GM19397 (cell line): ENCODE data around the gene SH2D4B.
A peak's percentile ranks its signal among the peaks of the same experiment; 100 is the strongest.

Experiments used
- ATAC-seq: cut with Tn5 transposase; IDR thresholded peaks from one replicate; pipeline ENCODE4 v1.9.1; 2021; ENCODE audit warnings: mild to moderate bottlenecking, moderate library complexity; ENCODE audit not compliant: unreplicated experiment

Gene SH2D4B

DNA sequence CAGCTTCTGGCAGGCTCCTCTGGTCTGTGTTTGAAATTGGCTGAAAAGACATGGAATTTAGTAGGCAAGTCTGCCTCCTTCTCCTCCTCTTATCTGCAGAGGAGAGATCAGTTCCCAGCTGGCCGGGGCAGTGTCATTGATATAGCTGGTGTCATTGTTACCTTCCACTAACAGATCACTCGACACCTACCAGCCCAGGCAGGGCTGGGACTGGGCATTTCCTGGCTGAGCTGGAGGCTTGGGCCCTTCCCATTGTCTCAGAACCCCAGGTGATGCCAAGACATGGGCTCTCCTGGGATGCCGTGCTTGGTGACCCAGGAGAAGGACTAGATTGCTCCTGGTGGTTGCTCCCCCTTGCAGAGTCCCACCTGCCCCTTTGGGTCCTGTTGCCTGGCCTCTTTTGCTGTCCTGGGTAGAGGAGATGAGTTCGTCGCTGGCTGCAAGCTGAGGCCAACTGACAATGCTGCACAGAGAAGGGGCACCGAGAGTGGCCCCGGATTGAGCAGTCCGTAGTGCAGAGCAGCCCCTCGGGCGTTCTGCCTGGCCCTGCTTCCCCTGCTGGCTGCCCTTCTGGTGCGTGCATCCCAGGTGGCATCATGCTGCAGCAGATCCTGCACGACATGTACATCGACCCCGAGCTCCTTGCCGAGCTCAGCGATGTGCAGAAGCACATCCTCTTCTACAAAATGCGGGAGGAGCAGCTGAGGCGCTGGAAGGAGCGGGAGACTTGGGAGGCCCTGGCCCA is at the start of gene SH2D4B:
Gene SH2D4B, plus strand, starts transcription at position 167 of the 745 bp plus-strand sequence. Its CDS starts 430 bp downstream, at position 597.
- ATAC-seq: no peak

DNA sequence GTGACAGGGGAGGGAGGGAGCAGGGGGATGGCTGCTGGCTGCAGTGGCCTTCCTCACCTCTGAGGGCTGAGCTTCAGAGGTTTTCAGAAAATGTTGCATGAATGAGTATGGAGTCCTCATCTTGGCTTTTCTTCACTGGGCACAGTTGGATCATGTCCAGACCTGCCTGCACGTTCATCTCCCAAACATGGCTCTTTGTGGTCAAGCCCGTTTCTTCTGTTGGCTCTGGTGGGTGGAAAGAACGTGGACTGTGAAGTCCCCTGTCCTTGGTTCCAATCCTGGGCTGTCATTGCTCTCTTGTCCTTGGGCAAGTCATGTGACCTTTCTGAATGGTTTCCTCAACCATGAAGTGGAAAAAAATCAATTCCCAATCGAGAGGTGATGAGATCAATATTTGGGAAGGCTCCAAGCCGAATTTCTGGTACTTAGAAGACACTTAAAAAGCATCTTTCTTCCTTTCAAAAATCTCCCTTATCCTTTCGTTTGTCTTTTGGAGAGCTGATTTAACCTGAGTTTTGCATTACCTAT is 49.1 kb upstream of the SH2D4B start:
- ATAC-seq: no peak

DNA sequence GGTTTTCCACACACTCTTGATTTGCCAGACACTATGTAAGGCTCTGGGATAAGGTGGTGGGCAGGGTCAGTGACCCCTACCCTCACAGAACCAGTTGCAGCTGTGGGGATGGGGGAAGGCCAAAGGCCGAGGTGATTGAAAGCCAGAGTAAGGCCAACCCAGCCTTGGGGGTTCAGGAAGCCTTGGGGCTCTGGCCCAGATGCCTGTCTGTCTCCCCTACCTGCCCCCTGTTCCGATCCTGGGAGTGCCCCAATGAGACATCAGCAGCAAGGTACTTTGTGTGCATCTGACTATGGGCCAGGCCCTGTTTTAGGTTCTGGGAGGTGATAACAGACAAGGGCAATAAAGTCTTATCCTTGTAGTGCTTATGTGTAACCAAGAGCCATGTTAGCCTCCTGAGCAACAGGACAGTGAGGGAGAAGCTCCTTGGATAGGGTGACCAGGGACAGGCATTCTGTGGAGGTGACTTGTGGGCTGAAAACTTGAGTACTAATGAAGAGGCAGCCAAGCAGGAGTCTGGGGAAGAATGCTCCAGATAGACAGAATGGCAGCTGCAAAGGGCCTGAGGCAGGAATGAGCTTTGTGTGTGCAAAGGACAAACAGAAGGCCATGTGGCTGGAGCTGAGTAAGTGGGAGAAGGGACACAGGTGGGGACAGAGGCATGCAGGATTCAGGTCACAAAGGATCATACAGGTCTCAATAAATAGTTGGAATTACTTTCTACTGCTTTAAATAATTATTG is 48.2 kb upstream of the SH2D4B start:
- ATAC-seq: no peak

DNA sequence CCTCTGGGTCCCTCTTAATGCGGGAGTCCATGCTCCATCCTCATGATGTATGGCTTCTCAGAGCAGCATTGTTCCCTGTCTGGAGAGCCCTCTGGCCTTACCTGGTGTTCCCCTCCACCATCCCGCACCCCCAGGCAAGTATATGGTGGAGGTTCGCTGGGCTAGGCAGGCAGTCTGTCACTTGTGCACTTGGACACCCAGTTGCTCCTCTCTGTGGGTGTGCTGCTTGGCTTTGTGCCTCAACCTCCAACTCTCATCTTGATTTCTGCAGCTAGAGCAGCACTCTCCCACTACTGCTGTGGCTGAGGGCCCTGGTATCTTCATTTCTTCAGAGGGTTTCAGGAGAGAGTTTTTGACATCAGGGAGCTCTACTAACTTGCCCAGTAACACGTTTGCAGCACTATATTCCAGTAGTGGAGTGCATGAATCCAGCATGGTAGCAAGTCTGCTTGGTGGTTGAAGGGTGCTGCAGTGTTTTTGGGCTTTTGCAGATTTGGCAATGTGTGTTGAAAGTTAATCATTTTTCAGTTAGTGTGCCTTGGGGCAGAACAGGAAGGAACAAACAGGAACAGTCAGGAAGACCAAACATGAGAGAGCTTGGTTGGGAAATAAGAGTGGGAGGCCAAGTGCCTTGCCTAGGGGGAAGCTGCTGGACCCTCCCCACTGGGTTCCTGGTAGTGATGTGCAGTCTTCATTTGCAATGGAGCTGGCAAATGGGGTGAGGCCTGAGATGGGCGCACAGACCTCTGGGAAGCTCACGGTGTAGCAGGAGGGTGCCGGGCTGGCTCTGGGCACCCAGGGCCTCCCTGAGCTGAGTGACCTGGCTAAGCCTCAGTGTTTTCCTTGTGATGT is 46.2 kb upstream of the SH2D4B start:
- no peak for ATAC-seq

DNA sequence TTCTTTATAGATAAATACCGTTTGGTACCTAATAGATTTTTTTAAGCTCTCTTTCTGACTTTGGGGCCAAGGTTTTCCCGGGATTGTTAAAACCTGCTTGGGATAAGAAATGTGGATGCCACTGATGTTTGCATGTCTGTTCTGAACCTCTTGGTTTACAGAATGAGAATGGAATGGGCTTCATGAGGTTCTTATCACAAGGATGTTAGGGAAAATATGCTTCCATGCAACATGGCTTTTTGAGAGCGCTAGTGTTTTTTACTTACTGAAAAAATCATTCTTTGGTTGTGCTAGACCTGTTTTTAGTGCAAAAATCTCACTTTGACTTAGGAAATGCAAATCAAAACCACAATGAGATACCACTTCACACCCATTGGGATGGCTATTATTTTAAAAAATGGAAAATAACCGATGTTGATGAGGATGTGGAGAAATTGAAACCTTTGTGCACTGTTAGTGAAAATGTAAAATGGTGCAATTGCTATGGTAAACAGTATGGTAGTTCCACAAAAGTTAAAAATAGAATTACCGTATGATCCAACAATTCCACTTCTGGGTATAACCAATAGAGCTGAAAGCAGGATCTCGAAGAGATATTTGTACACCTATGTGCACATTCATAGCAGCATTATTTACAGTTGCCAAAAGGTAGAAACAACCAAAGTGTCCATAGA is 44.7 kb upstream of the SH2D4B start:
- ATAC-seq: peak; percentile 40

DNA sequence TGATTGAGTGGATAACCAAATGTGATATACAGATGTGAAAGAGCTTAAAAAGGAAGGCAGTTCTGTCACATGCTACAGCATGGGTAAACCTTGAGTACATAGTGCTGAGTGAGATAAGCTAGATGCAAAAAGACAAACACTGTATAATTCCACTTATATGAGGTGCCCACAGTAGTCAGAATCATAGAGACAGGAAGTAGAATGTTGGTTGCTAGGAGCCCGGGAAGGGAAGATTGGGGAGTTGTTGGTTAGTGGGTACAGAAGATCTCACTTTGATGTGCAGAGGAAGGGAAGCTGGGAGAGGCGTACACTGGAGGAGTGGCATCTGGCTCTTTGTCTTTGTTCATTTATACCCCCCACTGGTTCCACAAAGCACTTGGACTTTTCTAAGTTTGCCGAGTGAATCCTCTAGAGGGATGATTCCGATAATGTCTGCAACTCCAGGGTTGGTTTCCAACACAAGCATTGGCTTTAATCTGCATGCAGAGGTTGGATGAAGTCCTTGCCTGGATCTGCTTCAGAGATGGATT is 44.1 kb upstream of the SH2D4B start:
- ATAC-seq: peak; percentile 49

DNA sequence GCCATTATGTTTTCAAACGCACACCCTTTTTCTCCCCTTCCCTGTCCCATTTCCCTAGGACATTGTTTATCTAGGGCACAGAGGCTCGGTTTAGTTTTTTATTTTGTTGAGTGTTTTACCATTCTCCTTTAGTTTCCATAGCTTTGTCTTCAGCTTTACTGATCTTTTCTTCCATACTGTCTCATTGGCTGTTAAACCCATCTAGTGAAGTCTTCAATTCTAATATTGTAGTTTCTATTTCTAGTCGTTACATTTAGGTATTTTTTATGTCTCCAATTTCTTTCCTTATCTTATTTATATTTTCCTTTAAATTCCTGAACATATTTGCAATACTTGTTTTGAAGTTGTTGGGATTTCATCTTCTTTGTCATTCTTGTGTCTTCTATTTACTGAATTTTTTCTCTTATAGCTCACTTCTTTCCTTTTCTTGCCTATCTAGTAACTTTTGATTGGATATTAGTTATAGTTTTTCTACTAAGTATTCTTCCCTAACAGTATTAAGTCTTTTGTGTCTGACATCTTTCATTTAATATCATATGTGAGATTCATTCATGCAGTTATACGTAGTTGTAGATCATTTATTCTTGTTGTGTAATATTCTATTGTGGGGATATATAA is 41.0 kb upstream of the SH2D4B start:
- ATAC-seq: no peak

DNA sequence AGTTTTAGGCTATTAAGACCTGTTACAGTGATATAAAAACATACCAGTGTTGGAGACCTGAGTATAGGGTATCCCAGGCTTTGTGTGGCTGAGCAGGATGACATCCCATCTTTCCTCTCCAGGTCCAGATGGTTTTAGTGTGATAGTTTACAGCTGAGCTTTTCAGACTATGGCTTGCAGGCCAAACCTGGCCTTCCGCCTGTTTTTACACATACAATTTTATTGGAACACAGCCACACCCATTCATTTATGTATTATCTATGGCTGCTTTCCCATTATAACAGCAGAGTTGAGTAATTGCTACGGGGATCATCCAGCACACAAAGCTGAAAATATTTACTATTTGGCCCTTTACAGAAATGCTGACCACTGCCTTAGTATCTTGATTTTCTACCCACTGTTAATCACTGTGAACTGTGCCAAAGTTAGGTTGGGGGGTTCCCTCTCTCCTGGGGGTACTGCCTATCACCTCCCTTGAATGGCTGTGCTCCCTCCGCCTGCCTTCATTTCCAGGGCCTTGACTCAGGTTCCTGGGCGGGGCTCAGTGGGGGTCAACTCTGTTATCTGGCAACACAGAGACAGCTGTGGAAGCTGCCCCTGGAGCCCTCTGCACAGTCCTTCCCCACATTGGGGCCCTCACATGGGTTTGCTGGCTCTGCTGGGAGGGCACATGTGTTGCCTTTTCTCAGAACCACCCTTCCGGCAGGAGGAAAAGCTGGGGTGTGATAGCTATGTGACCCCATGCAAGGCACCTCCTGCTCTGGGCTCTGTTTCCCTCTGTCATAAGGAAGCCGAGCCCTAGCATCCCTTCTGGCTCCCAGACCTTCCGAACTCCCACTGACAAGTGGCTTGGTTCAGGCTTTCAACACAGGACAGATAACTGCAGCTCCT is 40.3 kb upstream of the SH2D4B start:
- ATAC-seq: no peak

DNA sequence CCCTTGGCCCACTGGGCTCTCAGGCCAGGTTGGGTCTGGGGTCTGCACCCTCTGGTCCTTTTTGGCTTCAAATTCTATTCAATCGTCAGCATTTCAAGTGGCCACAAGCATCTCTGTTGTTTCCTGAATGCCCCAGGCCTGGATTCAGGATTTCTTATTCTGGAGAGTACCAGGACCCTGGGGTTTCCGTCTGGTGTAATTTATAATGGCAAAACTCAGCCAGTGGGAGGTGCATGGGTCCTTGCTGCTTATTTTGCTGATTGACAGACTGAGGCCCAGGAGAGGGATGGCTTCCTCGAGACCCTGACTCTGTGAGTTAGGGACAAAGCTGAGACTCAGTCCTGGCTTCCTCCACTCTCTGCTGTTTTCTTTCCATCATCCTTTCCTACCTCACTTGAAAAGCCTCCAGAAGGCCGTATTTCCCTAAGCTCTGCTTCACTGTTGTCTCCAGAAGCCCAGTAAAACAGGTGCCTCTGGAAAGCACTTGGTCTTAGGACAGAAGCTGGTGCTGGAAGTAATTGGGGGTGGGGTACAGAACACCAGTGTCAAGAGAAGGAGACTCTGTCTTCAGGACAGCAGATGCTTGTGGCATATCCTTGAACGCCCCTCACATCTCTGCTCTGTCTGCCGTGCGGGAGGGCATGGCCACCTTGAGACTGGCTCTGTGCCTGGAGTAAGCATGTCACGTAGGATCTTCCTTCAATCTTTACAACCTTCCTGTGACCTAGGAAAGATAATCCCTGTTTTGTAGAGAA is 39.4 kb upstream of the SH2D4B start:
- no peak for ATAC-seq

DNA sequence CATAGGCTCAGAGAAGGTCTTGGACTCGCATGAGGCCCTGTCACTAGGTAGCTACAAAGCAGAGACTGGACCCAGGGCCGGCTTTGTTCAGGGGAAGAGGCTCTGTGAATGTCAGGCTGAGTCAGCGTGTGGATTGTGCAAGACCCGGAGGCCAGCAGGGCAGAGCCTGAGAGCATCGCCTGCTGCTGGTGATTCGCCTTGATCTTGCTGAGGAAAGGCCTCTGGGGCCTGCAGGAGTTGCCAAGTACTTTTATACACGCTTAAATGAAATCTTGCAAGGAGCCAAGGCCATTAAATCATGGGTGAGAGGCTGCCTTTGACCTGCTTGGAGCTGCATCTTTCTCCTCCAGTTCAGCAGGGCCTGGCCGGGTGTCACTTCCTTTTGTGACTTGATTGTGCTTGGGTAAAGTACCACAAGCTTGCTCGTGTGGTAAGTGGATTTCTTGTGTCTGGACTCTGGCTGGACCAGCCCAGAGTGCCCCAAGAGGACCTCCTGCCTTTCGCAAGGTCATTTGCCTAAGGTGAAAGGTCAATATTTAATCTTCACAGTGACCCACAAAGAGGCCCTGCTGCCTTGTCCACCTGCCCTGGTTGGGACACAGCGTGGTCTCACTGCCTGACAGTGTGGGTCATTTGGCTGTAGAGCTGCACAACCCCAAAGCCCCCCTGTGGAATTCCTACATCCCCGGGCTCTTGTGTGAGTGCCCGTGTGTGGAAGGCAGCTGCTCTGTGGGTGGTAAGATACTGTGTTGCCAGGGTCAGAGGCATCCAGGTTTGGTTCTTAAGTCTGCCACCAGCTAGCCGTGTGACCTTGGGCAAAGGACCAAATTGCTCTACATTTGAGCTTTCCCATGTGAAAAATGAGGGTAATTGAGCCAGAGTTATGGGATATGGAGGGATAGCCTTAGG is 38.6 kb upstream of the SH2D4B start:
- ATAC-seq: no peak

DNA sequence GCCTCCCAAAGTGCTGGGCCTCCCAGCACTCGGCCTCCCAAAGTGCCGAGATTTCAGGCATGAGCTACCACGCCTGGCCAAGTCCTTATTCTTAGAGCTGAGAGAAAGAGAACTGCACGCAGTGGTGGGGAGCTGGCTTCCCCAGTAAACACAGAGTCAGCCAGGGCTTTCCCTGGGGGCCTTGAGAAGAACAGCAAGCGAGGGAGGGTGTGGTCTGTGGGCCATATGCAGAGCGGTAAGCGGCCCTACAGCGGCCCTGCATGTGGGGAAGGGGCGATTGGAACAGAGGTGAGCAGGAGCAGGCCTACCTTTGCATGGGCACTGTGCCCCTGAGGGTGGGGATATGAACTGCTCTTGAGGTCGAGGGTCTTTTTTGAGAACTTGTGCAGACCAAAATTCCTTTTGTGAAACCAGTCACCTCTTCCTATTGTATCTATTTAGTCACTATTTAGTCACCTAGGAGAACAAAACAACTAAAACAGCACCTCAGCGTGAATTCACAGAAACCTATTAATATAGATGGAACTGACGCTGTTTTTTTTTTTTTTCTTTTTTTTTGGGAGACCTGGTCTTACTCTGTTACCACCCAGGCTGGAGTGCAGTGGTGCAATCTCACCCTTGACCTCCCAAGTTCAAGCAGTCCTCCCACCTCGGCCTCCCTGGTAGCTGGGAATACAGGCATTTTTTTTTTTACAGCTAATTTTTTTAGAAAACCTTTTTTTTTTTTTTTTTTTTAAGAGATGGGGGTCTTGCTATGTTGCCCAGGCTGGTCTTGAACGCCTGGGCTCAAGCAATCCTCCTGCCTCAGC is 36.9 kb upstream of the SH2D4B start:
- ATAC-seq: peak; percentile 65

DNA sequence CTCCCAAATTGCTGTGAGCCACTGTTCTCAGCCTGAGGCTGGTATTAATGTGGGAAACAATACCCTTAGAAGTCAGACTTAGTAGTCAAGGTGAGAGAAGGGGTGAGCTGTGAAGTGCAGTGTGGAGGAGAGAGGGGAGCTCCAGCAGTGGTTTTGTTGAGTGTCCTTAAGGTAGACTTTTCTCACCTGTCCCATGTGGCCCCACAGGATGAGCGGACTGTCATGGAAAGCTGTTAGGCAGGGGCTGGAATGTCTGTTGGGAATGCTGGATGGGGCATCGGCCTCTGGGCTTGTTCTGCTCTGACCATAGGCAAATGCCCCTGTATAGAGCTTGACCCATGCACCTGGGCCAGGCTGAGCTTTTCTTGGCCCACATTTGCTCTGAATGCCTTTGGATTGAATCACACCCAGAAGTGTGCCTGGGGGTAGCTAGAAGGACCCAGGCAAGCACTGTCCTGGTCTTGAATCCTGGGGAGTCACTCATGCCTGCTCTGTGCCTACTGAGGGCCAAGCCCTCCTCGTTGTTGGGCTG is 36.3 kb upstream of the SH2D4B start:
- ATAC-seq: no peak

DNA sequence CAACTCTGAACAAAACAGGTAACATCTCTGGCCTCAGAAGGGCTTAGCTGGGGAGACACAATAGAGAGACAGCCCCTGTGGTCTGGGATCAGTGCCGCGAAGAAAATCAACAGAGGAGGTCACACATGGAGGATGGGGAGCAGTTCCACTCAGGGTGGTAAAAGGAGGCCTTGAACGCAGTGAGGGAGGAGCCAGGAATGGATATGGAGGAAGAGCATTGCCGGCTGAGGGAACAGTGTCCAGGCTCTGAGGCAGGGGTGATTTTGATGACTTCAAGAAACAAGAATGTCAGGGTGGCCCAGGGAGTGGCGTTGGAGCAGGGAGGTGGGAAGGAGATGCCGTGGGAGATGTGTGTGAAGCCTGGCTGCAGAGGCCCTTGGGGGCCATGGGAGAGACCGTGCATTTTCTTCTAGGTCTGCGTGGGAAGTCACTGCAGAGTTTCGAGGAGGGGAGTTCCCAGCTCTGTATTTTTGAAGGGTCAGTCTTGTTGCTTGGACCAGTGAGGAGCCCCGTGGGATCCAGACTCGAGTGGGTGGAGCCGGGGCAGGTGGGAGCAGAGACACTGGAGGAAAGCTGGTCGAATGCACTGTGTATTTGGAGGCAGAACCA is 35.7 kb upstream of the SH2D4B start:
- ATAC-seq: no peak

DNA sequence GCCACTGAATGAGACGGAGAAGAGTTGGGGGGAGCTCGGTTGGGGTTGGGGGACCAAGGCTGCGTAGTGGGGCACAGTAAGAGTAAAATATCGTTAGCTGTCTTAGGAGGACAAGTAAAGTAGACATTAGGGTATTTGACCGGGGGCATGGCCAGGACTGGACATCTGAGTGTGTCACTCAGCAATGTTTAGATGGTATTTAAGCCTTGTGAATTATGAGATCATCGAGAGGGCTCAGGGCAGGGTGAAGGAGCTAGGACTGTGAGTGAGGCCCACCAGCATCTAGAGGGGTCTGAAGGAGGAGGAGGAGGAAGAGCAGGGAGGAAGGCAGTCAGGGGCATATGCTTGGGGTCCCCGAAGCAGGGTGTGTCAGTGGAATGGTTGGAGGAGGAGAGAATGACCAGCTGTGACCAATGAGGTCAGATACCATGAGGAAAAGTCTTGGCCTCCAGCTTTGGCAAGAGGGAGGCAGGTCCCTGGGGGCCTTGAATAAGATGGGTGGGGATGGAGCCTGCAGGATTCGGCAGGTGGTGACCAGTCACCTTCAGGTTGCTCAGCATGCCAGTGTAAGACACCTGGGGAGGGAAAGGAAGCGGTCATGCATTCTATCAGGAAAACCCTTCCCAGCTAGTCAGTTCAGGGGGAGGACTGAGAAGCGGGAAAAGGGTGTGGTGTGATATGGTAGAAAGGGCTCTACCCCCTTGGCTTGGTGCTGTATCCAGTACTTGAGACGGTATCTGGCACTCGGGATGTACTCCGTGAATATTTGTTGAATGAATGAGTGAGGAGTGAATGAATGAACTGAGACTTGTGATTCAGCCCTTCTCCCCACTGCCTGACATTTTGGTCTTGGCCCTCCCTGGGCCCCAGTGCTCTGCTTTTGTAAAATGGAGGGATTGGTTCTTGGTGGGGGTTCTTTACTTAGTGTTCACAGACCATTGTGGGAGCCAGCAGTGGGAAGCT is 34.8 kb upstream of the SH2D4B start:
- no peak for ATAC-seq
